ENCODE results near the gene PDZD2. TPM values are rescaled to one million over a fixed set of nuclear protein-coding genes. Genes with fewer than 3 reads are reported as not detected.

The PDZD2 gene
- total RNA-seq, 3 donors from 2014 or later (not counting 1 experiment from before 2014, with no cell fraction given), result 0.50 to 1.3 (median 0.66) TPM

DNA sequence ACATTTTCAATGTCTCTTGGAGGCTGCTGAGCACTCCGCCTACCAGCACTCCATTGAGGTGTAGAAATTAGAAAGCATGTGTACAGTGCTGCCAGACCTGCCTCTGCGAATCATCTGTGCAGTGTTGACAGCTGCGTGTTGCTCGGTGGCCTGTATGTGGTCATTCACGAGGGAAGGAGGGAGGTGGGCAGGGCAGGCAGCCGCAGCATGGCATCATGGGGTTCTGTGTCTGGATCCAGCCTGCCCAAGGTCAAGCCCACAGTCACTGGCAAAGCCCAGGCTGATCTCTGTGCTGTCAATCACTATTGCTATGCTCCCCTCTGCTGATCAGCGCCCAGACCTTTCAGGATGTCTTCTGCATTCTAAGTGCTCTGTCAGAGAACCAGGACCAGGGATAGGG lies 8.0 kb upstream of the PDZD2 start:
- Mint-ChIP-seq H3K27me3 (ENCODE audit: low read depth in 2 of 2) (peaks cover 17 to 41% of the 10 kb centered on the region in 2 donors), H3K9me3 (no peaks in the 10 kb centered on the region), H3K27ac (no peak overlapping the region), H3K4me1 (no peaks in the 10 kb centered on the region), H3K36me3 (no peaks in the 10 kb centered on the region), H3K4me3 (no peak overlapping the region)
- Histone ChIP-seq H3K9me3 (ENCODE audit: control insufficient read depth, insufficient read depth, low read length) (no peaks in the 10 kb centered on the region), H3K4me3 (ENCODE audit: low read length) (no peak overlapping the region), H3K27ac (ENCODE audit: low read length) (no peak overlapping the region), H3K4me1 (ENCODE audit: control insufficient read depth, insufficient read depth, low read length) (no peaks in the 10 kb centered on the region), H3K36me3 (ENCODE audit: control insufficient read depth, insufficient read depth, low read length) (no peaks in the 10 kb centered on the region), H3K27me3 (ENCODE audit: control insufficient read depth, insufficient read depth, low read length) (no peaks in the 10 kb centered on the region)
- intact Hi-C loops (cut with micrococcal nuclease), result no loop called here
- DNase-seq (no peak), ATAC-seq (no peak)
- WGBS (ENCODE audit: insufficient coverage), result 82% methylated on average over 7 of the region's 7 CpGs
- TF ChIP-seq, protein P1, sequence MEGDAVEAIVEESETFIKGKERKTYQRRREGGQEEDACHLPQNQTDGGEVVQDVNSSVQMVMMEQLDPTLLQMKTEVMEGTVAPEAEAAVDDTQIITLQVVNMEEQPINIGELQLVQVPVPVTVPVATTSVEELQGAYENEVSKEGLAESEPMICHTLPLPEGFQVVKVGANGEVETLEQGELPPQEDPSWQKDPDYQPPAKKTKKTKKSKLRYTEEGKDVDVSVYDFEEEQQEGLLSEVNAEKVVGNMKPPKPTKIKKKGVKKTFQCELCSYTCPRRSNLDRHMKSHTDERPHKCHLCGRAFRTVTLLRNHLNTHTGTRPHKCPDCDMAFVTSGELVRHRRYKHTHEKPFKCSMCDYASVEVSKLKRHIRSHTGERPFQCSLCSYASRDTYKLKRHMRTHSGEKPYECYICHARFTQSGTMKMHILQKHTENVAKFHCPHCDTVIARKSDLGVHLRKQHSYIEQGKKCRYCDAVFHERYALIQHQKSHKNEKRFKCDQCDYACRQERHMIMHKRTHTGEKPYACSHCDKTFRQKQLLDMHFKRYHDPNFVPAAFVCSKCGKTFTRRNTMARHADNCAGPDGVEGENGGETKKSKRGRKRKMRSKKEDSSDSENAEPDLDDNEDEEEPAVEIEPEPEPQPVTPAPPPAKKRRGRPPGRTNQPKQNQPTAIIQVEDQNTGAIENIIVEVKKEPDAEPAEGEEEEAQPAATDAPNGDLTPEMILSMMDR (IDR thresholded peaks at IDR 0.05), result no peak

- no peaks in the 10 kb centered on the region for H3K4me1 ChIP-seq (ENCODE audit: control insufficient read depth, insufficient read depth, low read length)
- H3K9me3 ChIP-seq (ENCODE audit: control insufficient read depth, insufficient read depth, low read length), result no peaks in the 10 kb centered on the region
- Mint-ChIP-seq H3K4me1 (no peaks in the 10 kb centered on the region), H3K27ac (no peak overlapping the region), H3K4me3 (no peak overlapping the region), H3K9me3 (no peaks in the 10 kb centered on the region), H3K27me3 (ENCODE audit: low read depth in 2 of 2) (peaks cover 20 to 32% of the 10 kb centered on the region in 2 donors), H3K36me3 (no peaks in the 10 kb centered on the region)
- no peak for DNase-seq
- intact Hi-C loops (cut with micrococcal nuclease), result no loop called here
- H3K27ac ChIP-seq (ENCODE audit: low read length), result no peak overlapping the region
- no peak overlapping the region for H3K4me3 ChIP-seq (ENCODE audit: low read length)
- WGBS (ENCODE audit: insufficient coverage), result 33% methylated on average over 1 of the region's 1 CpG
- ATAC-seq, result no peak
- TF ChIP-seq, protein P1 (IDR thresholded peaks at IDR 0.05), result no peak
- no peaks in the 10 kb centered on the region for H3K27me3 ChIP-seq (ENCODE audit: control insufficient read depth, insufficient read depth, low read length)
- H3K36me3 ChIP-seq (ENCODE audit: control insufficient read depth, insufficient read depth, low read length), result no peaks in the 10 kb centered on the region
Observed at GRCh38 chr5:31632460-31632859, 6.5 kb upstream of the PDZD2 start.

- Mint-ChIP-seq H3K4me1 (peaks cover 5 to 8% of the 10 kb centered on the region in 2 donors), H3K27ac (no peak overlapping the region), H3K9me3 (no peaks in the 10 kb centered on the region), H3K27me3 (ENCODE audit: low read depth in 2 of 2) (peaks cover 20 to 24% of the 10 kb centered on the region in 2 donors), H3K36me3 (no peaks in the 10 kb centered on the region), H3K4me3 (no peak overlapping the region)
- Histone ChIP-seq H3K9me3 (ENCODE audit: control insufficient read depth, insufficient read depth, low read length) (no peaks in the 10 kb centered on the region), H3K27me3 (ENCODE audit: control insufficient read depth, insufficient read depth, low read length) (peaks cover 12% of the 10 kb centered on the region), H3K4me3 (ENCODE audit: low read length) (no peak overlapping the region), H3K4me1 (ENCODE audit: control insufficient read depth, insufficient read depth, low read length) (peaks cover 15% of the 10 kb centered on the region), H3K36me3 (ENCODE audit: control insufficient read depth, insufficient read depth, low read length) (no peaks in the 10 kb centered on the region), H3K27ac (ENCODE audit: low read length) (no peak overlapping the region)
- no peak for DNase-seq
- ATAC-seq, result no peak
- 100% methylated on average over 1 of the region's 1 CpG for WGBS (ENCODE audit: insufficient coverage)
- TF ChIP-seq, protein P1 (IDR thresholded peaks at IDR 0.05), result no peak
- intact Hi-C loops (cut with micrococcal nuclease), result no loop called here
Observed at GRCh38 chr5:31635446-31635845, 3.5 kb upstream of the PDZD2 start.

DNA sequence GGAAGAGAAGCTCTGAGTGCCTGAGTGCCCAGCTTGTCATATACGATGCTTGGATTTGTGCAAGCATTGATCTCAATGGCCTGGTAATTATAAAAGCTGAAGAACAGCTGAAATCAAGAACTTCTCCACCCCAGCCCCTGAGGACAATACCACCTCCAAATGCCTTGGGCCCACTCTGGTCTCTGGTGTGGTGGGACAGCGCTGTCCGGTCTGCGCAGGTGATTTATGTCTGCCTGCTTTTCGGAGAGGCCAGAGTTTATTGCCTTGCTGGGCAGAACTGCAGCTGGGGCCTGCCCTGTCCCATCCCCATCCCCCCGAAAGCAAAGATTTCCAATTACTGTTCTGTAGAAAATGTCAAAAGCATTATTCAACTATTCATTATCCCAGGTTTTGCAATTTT lies 1.1 kb upstream of the PDZD2 start:
- Mint-ChIP-seq H3K4me3 (peak overlapping the region; percentile 73), H3K27ac (peak overlapping the region in 1 of 2 donors; percentile 90), H3K9me3 (no peaks in the 10 kb centered on the region), H3K27me3 (ENCODE audit: low read depth in 2 of 2) (peaks cover 6 to 15% of the 10 kb centered on the region in 2 donors), H3K4me1 (peaks cover 5 to 8% of the 10 kb centered on the region in 2 donors), H3K36me3 (no peaks in the 10 kb centered on the region)
- Histone ChIP-seq H3K36me3 (ENCODE audit: control insufficient read depth, insufficient read depth, low read length) (no peaks in the 10 kb centered on the region), H3K4me1 (ENCODE audit: control insufficient read depth, insufficient read depth, low read length) (peaks cover 15% of the 10 kb centered on the region), H3K4me3 (ENCODE audit: low read length) (no peak overlapping the region), H3K27ac (ENCODE audit: low read length) (no peak overlapping the region), H3K9me3 (ENCODE audit: control insufficient read depth, insufficient read depth, low read length) (no peaks in the 10 kb centered on the region), H3K27me3 (ENCODE audit: control insufficient read depth, insufficient read depth, low read length) (peaks cover 12% of the 10 kb centered on the region)
- TF ChIP-seq, protein P1 (IDR thresholded peaks at IDR 0.05), result no peak
- intact Hi-C loops (cut with micrococcal nuclease), result no loop called here
- no peak for ATAC-seq
- DNase-seq, result no peak
- WGBS (ENCODE audit: insufficient coverage), result 95% methylated on average over 6 of the region's 6 CpGs

Measured in natural killer cell (primary cell).